Body of pancreas (tissue), 4 donors: ENCODE measurements around the gene PATE3. TPM values are rescaled to one million over a fixed set of nuclear protein-coding genes. Genes with fewer than 3 reads are reported as not detected.

Experiments
- ATAC-seq: fragments of 150-250 bp; one replicate; pipeline ENCODE4 v1.9.1; 2016
- DNase-seq, 4 donors: peaks; one replicate each; pipeline ENCODE4 v3.0.0-alpha.2; 2019
- H3K27ac ChIP-seq, 4 donors: fragments of 200-600 bp; sonication (generic); 1 replicate in 3 of 4; 2 replicates in 1 of 4; pipeline versions ENCODE4 v1.5.1 to v1.6.1; 2016 to 2019; ENCODE audit warnings: mild to moderate bottlenecking in 1 of 4, mixed read lengths in 1 of 4, moderate library complexity in 1 of 4
- H3K27me3 ChIP-seq, 2 donors: fragments of 200-600 bp; sonication (generic); one replicate each; pipeline ENCODE4 v1.6.0; 2016; ENCODE audit warnings: mild to moderate bottlenecking in 1 of 2
- H3K36me3 ChIP-seq, 2 donors: fragments of 200-600 bp; sonication (generic); replicated peaks in 1 of 2; 2 replicates each; pipeline ENCODE4 v1.5.1; 2016; ENCODE audit warnings: low read depth in 2 of 2; ENCODE audit not compliant: insufficient read depth in 1 of 2
- H3K4me1 ChIP-seq: fragments of 200-600 bp; sonication (generic); one replicate; pipeline ENCODE4 v1.6.0; 2016
- H3K4me3 ChIP-seq, 2 donors: fragments of 200-600 bp; sonication (generic); 1 replicate in 1 of 2; 2 replicates in 1 of 2; pipeline ENCODE4 v1.5.1; 2016 to 2019
- H3K9me3 ChIP-seq, 3 donors: fragments of 200-600 bp; sonication (generic); 1 replicate in 2 of 3; 2 replicates in 1 of 3; pipeline ENCODE4 v1.5.1; 2016
- CTCF ChIP-seq, 7 experiments: fragments of 450-650 bp in 4 of 7; fragments of 200-600 bp in 3 of 7; sonication (generic) in 3 of 7; IDR thresholded peaks; one replicate each; pipeline ENCODE4 v1.5.1; 2016 to 2019; ENCODE audit warnings: antibody characterized with exemption in 7 of 7
- POLR2A ChIP-seq, 3 donors: fragments of 450-650 bp; IDR thresholded peaks; one replicate each; pipeline ENCODE4 v1.6.1; 2016; ENCODE audit warnings: antibody characterized with exemption in 3 of 3, mild to moderate bottlenecking in 2 of 3
- WGBS, 2 donors: methylation state at CpG; one replicate each; pipeline ENCODE4 v1.1.5; 2017; 5-methylcytosine and 5-hydroxymethylcytosine counted together
- intact Hi-C: fragments of 100-400 bp; cut with DNase I; formaldehyde crosslinking; loops from one replicate; pipeline ENCODE4 v1.15.1; 2023
- total RNA-seq, 2 donors: library from RNA; depleted of rRNA; stranded (reverse); fragments of >200 nt; gene quantifications; one replicate each; pipeline ENCODE4 v1.1.0, GENCODE V29; 2016

The PATE3 gene
- total RNA-seq, 2 donors from 2014 or later: not detected

GRCh38 chr11:125784678-125785077 lies 3.2 kb upstream of the PATE3 start:
- intact Hi-C loops: no loop called here
- no peaks in the 10 kb centered on the region for H3K27me3 ChIP-seq
- H3K27ac ChIP-seq: no peak overlapping the region
- no peak for TF ChIP-seq CTCF (IDR thresholded peaks at IDR 0.05)
- TF ChIP-seq POLR2A (IDR thresholded peaks at IDR 0.05): no peak
- no peak overlapping the region for H3K4me3 ChIP-seq
- no peaks in the 10 kb centered on the region for H3K36me3 ChIP-seq
- no peaks in the 10 kb centered on the region for H3K4me1 ChIP-seq
- no peaks in the 10 kb centered on the region for H3K9me3 ChIP-seq
- ATAC-seq (no peak), DNase-seq (no peak)
- 37 to 53% methylated on average over 2 of the region's 2 CpGs for WGBS, 2 donors

- intact Hi-C loops: no loop called here
- H3K27ac ChIP-seq: no peak overlapping the region
- no peak overlapping the region for H3K4me3 ChIP-seq
- H3K36me3 ChIP-seq: no peaks in the 10 kb centered on the region
- H3K9me3 ChIP-seq: no peaks in the 10 kb centered on the region
- H3K4me1 ChIP-seq: no peaks in the 10 kb centered on the region
- TF ChIP-seq CTCF (IDR thresholded peaks at IDR 0.05): no peak
- TF ChIP-seq POLR2A (IDR thresholded peaks at IDR 0.05): no peak
- no peaks in the 10 kb centered on the region for H3K27me3 ChIP-seq
- 79 to 89% methylated on average over 4 of the region's 4 CpGs for WGBS, 2 donors
- DNase-seq (no peak), ATAC-seq (no peak)
These were observed 2.9 kb downstream of the PATE3 start for GRCh38 chr11:125790825-125791224.

- intact Hi-C loops: no loop called here
- WGBS, 2 donors: 30 to 34% methylated on average over 4 of the region's 4 CpGs
- no peak for ATAC-seq
These were observed 9.7 kb downstream of the PATE3 start for GRCh38 chr11:125797641-125798040.

GRCh38 chr11:125799808-125800207 lies 11.9 kb downstream of the PATE3 start:
- intact Hi-C loops: no loop called here
- Histone ChIP-seq H3K27me3 (no peaks in the 10 kb centered on the region), H3K4me3 (no peak overlapping the region), H3K4me1 (no peaks in the 10 kb centered on the region), H3K27ac (no peak overlapping the region), H3K36me3 (no peaks in the 10 kb centered on the region), H3K9me3 (peaks cover 0 to 7% (median 0%) of the 10 kb centered on the region in 3 donors)
- TF ChIP-seq CTCF (IDR thresholded peaks at IDR 0.05) (no peak), POLR2A (IDR thresholded peaks at IDR 0.05) (no peak)
- ATAC-seq (no peak), DNase-seq (no peak)
- 14 to 44% methylated on average over 2 of the region's 2 CpGs for WGBS, 2 donors

More at GRCh38 chr11:125797641-125798040, 9.7 kb downstream of the PATE3 start:
- Histone ChIP-seq H3K9me3 (peaks cover 0 to 7% (median 0%) of the 10 kb centered on the region in 3 donors), H3K4me1 (no peaks in the 10 kb centered on the region), H3K27ac (no peak overlapping the region), H3K27me3 (no peaks in the 10 kb centered on the region), H3K36me3 (no peaks in the 10 kb centered on the region), H3K4me3 (no peak overlapping the region)
- TF ChIP-seq POLR2A (IDR thresholded peaks at IDR 0.05) (no peak), CTCF (IDR thresholded peaks at IDR 0.05) (no peak)
- DNase-seq: no peak

- 0 to 77% methylated on average over 1 of the region's 1 CpG for WGBS, 2 donors
- intact Hi-C loops: no loop called here
- no peak for ATAC-seq
- no peaks in the 10 kb centered on the region for H3K27me3 ChIP-seq
- H3K9me3 ChIP-seq: peaks cover 0 to 7% (median 0%) of the 10 kb centered on the region in 3 donors
- DNase-seq: no peak
- no peak overlapping the region for H3K27ac ChIP-seq
- H3K4me1 ChIP-seq: no peaks in the 10 kb centered on the region
- no peak overlapping the region for H3K4me3 ChIP-seq
- H3K36me3 ChIP-seq: no peaks in the 10 kb centered on the region
- TF ChIP-seq POLR2A (IDR thresholded peaks at IDR 0.05) (no peak), CTCF (IDR thresholded peaks at IDR 0.05) (no peak)
These were observed 14.5 kb downstream of the PATE3 start for GRCh38 chr11:125802387-125802786.
